HCT116 (cell line): ENCODE measurements around the gene ASPN. TPM values are rescaled to one million over a fixed set of nuclear protein-coding genes. Genes with fewer than 3 reads are reported as not detected.

ENCODE experiments used
- ATAC-seq: fragments of 200-7000 bp; cut with Tn5 transposase; 2 replicates; pipeline ENCODE4 v1.9.1; 2020; ENCODE audit warnings: mild to moderate bottlenecking, moderate library complexity
- BruUV-seq: library from RNA; stranded (reverse); fragments of 400-500 nt; replicated peaks from 2 replicates; lab custom pipeline; 2021; lab: Mats Ljungman, UMichigan
- CTCF ChIA-PET: fragments of 300-600 bp; sonication (Branson Sonifier 250); formaldehyde crosslinking; loops from one replicate; lab custom pipeline; 2021; ENCODE audit warnings: antibody characterized with exemption; lab: Charles Lee
- POLR2A ChIA-PET: fragments of 300-600, 350-600 bp; sonication (Branson Sonifier 250); formaldehyde crosslinking; loops from one replicate; lab custom pipeline; 2021; ENCODE audit warnings: antibody characterized with exemption; lab: Charles Lee
- RAD21 ChIA-PET, 2 experiments: fragments of 300-600 bp; sonication (Branson Sonifier 250); formaldehyde crosslinking; loops; one replicate each; lab custom pipeline; 2023; ENCODE audit warnings: low total read pairs in 2 of 2; ENCODE audit not compliant: uncharacterized antibody in 2 of 2, unreplicated experiment in 2 of 2, low non-redundant PET in 1 of 2; lab: Charles Lee
- DNase-seq: peaks from one replicate; pipeline ENCODE4 v3.0.0-alpha.2; 2010; ENCODE audit warnings: low read depth, low spot score
- H2AFZ ChIP-seq: fragments of 200-600 bp; shearing (Covaris generic), sonication (generic); 2 replicates; pipeline ENCODE4 v1.6.1; 2017; ENCODE audit warnings: low read depth, mixed run types, mixed read lengths, antibody characterized with exemption, low read length; ENCODE audit not compliant: poor library complexity, severe bottlenecking
- H3K27ac ChIP-seq: 2 replicates; pipeline ENCODE4 v1.5.1; 2012; ENCODE audit warnings: low read depth, low read length
- H3K27me3 ChIP-seq: fragments of 200-600 bp; sonication (generic); 2 replicates; pipeline ENCODE4 v1.6.1; 2016; ENCODE audit warnings: mixed run types, low read length, mixed read lengths; ENCODE audit not compliant: insufficient read depth
- H3K36me3 ChIP-seq, 2 experiments: fragments of 200-500 bp in 1 of 2; fragments of 200-600 bp in 1 of 2; sonication (Bioruptor generic) in 1 of 2; sonication (generic) in 1 of 2; 2 replicates each; pipeline versions ENCODE4 v1.5.1 to v1.6.1; 2014 to 2016; ENCODE audit warnings: low read length in 2 of 2, inconsistent platforms in 1 of 2, mixed read lengths in 1 of 2, mixed run types in 1 of 2; ENCODE audit not compliant: insufficient read depth in 2 of 2, control insufficient read depth in 1 of 2
- H3K4me1 ChIP-seq, 2 experiments: fragments of 200-600 bp in 1 of 2; sonication (generic) in 1 of 2; 2 replicates each; pipeline versions ENCODE4 v1.5.1 to v1.6.1; 2012 to 2017; ENCODE audit warnings: low read length in 2 of 2, inconsistent platforms in 1 of 2, mild to moderate bottlenecking in 1 of 2, mixed read lengths in 1 of 2, mixed run types in 1 of 2, moderate library complexity in 1 of 2; ENCODE audit not compliant: insufficient read depth in 2 of 2, control insufficient read depth in 1 of 2
- H3K4me2 ChIP-seq: fragments of 200-600 bp; sonication (generic); 2 replicates; pipeline ENCODE4 v1.6.1; 2017; ENCODE audit warnings: mixed run types, low read length, mixed read lengths
- H3K4me3 ChIP-seq, 2 experiments: fragments of 200-600 bp in 1 of 2; sonication (generic) in 1 of 2; replicated peaks in 1 of 2; 2 replicates each; pipeline ENCODE4 v1.5.1; 2011 to 2016; ENCODE audit warnings: low read length in 2 of 2, control low read depth in 1 of 2, low read depth in 1 of 2, mild to moderate bottlenecking in 1 of 2, mixed read lengths in 1 of 2, mixed run types in 1 of 2
- H3K79me2 ChIP-seq: fragments of 200-600 bp; sonication (generic); 2 replicates; pipeline ENCODE4 v1.6.1; 2017; ENCODE audit warnings: mild to moderate bottlenecking, mixed run types, low read length, moderate library complexity, mixed read lengths; ENCODE audit not compliant: insufficient read depth
- H3K9ac ChIP-seq: fragments of 200-600 bp; sonication (generic); 2 replicates; pipeline ENCODE4 v1.6.1; 2016; ENCODE audit warnings: low read length, mixed read lengths
- H3K9me2 ChIP-seq: fragments of 200-600 bp; sonication (generic), shearing (Covaris generic); 2 replicates; pipeline ENCODE4 v1.6.1; 2017; ENCODE audit warnings: mixed run types, mild to moderate bottlenecking, moderate library complexity; ENCODE audit not compliant: insufficient read depth
- H3K9me3 ChIP-seq, 2 experiments: fragments of 200-500 bp in 1 of 2; fragments of 200-600 bp in 1 of 2; sonication (Bioruptor generic) in 1 of 2; sonication (generic) in 1 of 2; 2 replicates each; pipeline ENCODE4 v1.6.1; 2014 to 2017; ENCODE audit warnings: low read length in 2 of 2, mixed read lengths in 2 of 2, inconsistent platforms in 1 of 2, low read depth in 1 of 2, mild to moderate bottlenecking in 1 of 2, mixed run types in 1 of 2, moderate library complexity in 1 of 2; ENCODE audit not compliant: control insufficient read depth in 1 of 2, insufficient read depth in 1 of 2
- H4K20me1 ChIP-seq: fragments of 200-600 bp; sonication (generic), shearing (Covaris generic); 2 replicates; pipeline ENCODE4 v1.6.1; 2017; ENCODE audit warnings: mixed run types, mild to moderate bottlenecking, moderate library complexity; ENCODE audit not compliant: insufficient read depth
- CBX3 ChIP-seq: IDR thresholded peaks from 2 replicates; pipeline ENCODE4 v1.6.1; 2012; ENCODE audit warnings: low read depth
- ELF1 ChIP-seq: IDR thresholded peaks from 2 replicates; pipeline ENCODE4 v1.6.1; 2012; ENCODE audit warnings: low read depth, borderline replicate concordance
- EZH2phosphoT487 ChIP-seq: fragments of 200-600 bp; IDR thresholded peaks from 2 replicates; pipeline ENCODE4 v1.6.1; 2018; ENCODE audit warnings: antibody characterized with exemption, borderline replicate concordance
- POLR2A ChIP-seq: IDR thresholded peaks from 2 replicates; pipeline ENCODE4 v1.7.0; 2011; ENCODE audit warnings: borderline replicate concordance; ENCODE audit not compliant: insufficient read depth, insufficient read length; ENCODE audit errors: extremely low read depth
- REST ChIP-seq: IDR thresholded peaks from 2 replicates; pipeline ENCODE4 v1.6.1; 2012; ENCODE audit warnings: low read depth
- ZNF274 ChIP-seq: fragments of 200-500 bp; sonication (Bioruptor generic); IDR thresholded peaks from 2 replicates; pipeline ENCODE4 v1.6.1; 2014; ENCODE audit warnings: mild to moderate bottlenecking, low read depth, low read length, inconsistent platforms
- intact Hi-C: fragments of 100-400 bp; cut with micrococcal nuclease; formaldehyde crosslinking; loops from 2 replicates; pipeline ENCODE4 v1.10.0; 2022
- total RNA-seq: library from RNA; stranded (reverse); gene quantifications from one replicate; pipeline ENCODE4 v1.2.1, GENCODE V29; 2021; ENCODE audit not compliant: unreplicated experiment

ASPN gene
- total RNA-seq, 1 experiment from 2014 or later, result not detected

DNA sequence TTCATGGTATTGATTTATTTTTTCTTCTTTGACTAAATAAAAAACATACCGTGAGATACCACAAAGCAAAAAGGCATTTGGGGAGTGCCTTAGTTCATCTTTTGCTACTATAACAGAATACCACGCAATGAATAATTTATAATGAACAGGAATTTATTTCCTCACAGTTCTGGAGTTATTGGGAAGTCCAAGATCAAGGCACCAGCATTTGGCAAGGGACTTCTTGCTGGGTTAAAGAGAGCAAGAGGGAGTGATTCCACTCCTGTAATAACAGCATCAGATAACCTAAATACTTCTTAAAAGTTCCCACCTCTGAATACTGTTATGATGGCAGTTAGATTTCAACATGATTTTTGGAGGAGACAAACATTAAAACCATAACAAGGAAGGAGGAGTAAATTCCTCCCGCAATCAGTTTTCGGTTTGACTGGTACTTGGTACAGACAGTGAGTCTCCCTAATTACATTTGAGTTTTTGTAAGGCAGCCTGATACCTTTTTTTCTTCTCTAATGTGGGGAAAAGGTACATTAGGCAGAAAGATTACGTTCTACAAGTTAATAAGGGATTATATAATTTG is 49.2 kb downstream of the ASPN start:
- ATAC-seq, result no peak
- no peak overlapping the region for H3K4me2 ChIP-seq
- H3K27me3 ChIP-seq, result no peaks in the 10 kb centered on the region
- H3K27ac ChIP-seq, result no peak overlapping the region
- TF ChIP-seq ELF1 (no peak), CBX3 (no peak), POLR2A (no peak), REST (no peak)
- H3K36me3 ChIP-seq, result no peaks in the 10 kb centered on the region
- H4K20me1 ChIP-seq, result no peaks in the 10 kb centered on the region
- DNase-seq, result no peak
- H3K9me2 ChIP-seq, result no peaks in the 10 kb centered on the region
- intact Hi-C loops, result no loop called here
- no peak overlapping the region for H3K9ac ChIP-seq
- H2AFZ ChIP-seq, result no peak overlapping the region
- ChIA-PET CTCF (no interaction called here), POLR2A (no interaction called here), RAD21 (no interaction called here)
- no TSS peak for BruUV-seq
- H3K4me1 ChIP-seq, result no peaks in the 10 kb centered on the region
- no peaks in the 10 kb centered on the region for H3K79me2 ChIP-seq
- no peak overlapping the region for H3K4me3 ChIP-seq
- H3K9me3 ChIP-seq, result no peaks in the 10 kb centered on the region

DNA sequence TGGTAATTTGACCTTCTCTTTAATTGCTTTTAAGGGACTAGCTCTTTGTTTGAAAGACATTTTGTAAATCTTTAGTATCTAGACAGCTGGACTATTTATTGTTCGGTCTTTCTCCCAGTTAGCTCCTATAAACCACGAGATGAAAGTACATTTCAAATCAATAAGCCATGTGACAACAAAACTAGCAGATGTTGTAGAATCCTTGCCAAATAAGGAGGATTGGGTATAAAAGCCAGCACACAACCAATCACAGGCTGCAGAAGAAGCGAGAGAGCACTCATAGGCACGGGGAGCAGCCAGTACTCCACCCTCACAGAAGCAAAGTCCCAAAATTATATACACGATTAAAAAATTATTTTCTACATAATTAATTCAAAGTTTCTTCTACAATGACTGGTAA is 50.0 kb downstream of the ASPN start:
- no peaks in the 10 kb centered on the region for H3K27me3 ChIP-seq
- H3K36me3 ChIP-seq, result no peaks in the 10 kb centered on the region
- H3K4me3 ChIP-seq, result no peak overlapping the region
- no peaks in the 10 kb centered on the region for H3K4me1 ChIP-seq
- no peak for TF ChIP-seq EZH2phosphoT487
- no peak for TF ChIP-seq POLR2A
- no peak for TF ChIP-seq ZNF274
- RAD21 ChIA-PET, result no interaction called here
- DNase-seq (no peak), ATAC-seq (no peak)
- intact Hi-C loops, result no loop called here
- H2AFZ ChIP-seq, result no peak overlapping the region
- no peak overlapping the region for H3K4me2 ChIP-seq
- H3K9me2 ChIP-seq, result no peaks in the 10 kb centered on the region
- POLR2A ChIA-PET, result no interaction called here
- BruUV-seq, result no TSS peak
- H3K9ac ChIP-seq, result no peak overlapping the region
- no peaks in the 10 kb centered on the region for H3K79me2 ChIP-seq
- no peaks in the 10 kb centered on the region for H4K20me1 ChIP-seq
- no peak overlapping the region for H3K27ac ChIP-seq
- CTCF ChIA-PET, result no interaction called here
- no peaks in the 10 kb centered on the region for H3K9me3 ChIP-seq
